ENCODE data around the gene ERC2. TPM values are rescaled to one million over a fixed set of nuclear protein-coding genes. Genes with fewer than 3 reads are reported as not detected.

Gene ERC2
- total RNA-seq, 1 donor from 2014 or later: 0.99 TPM

- Histone ChIP-seq H3K9me3 (replicated peaks) (no peaks in the 10 kb centered on the region), H3K27ac (replicated peaks) (no peak overlapping the region), H3K36me3 (no peaks in the 10 kb centered on the region), H3K27me3 (ENCODE audit: low read depth) (peaks cover 11% of the 10 kb centered on the region), H3K4me3 (no peak overlapping the region), H3K4me1 (no peaks in the 10 kb centered on the region)
- intact Hi-C loops (cut with micrococcal nuclease): no loop called here
- no peak for TF ChIP-seq CTCF (IDR thresholded peaks at IDR 0.05; ENCODE audit: borderline replicate concordance)
- DNase-seq: no peak
These were observed 220.2 kb downstream of the ERC2 start for GRCh38 chr3:56248021-56248420.

GRCh38 chr3:56238299-56238698, 230.0 kb downstream of the ERC2 start:
- H3K27ac ChIP-seq (replicated peaks): no peak overlapping the region
- intact Hi-C loops (cut with micrococcal nuclease): no loop called here
- TF ChIP-seq CTCF (IDR thresholded peaks at IDR 0.05; ENCODE audit: borderline replicate concordance): no peak

GRCh38 chr3:56233742-56234141, 234.5 kb downstream of the ERC2 start:
- Histone ChIP-seq H3K27ac (replicated peaks) (no peak overlapping the region), H3K27me3 (ENCODE audit: low read depth) (peaks cover 10% of the 10 kb centered on the region), H3K36me3 (no peaks in the 10 kb centered on the region), H3K9me3 (replicated peaks) (no peaks in the 10 kb centered on the region), H3K4me3 (no peak overlapping the region), H3K4me1 (no peaks in the 10 kb centered on the region)
- no peak for TF ChIP-seq CTCF (IDR thresholded peaks at IDR 0.05; ENCODE audit: borderline replicate concordance)
- no peak for DNase-seq
- intact Hi-C loops (cut with micrococcal nuclease): no loop called here

More at GRCh38 chr3:56238299-56238698, 230.0 kb downstream of the ERC2 start:
- Histone ChIP-seq H3K4me3 (no peak overlapping the region), H3K4me1 (no peaks in the 10 kb centered on the region), H3K27me3 (ENCODE audit: low read depth) (peaks cover 10% of the 10 kb centered on the region), H3K36me3 (no peaks in the 10 kb centered on the region), H3K9me3 (replicated peaks) (no peaks in the 10 kb centered on the region)
- DNase-seq: no peak

- no peak for DNase-seq
- intact Hi-C loops (cut with micrococcal nuclease): no loop called here
- Histone ChIP-seq H3K4me3 (no peak overlapping the region), H3K4me1 (no peaks in the 10 kb centered on the region), H3K36me3 (no peaks in the 10 kb centered on the region), H3K9me3 (replicated peaks) (no peaks in the 10 kb centered on the region), H3K27me3 (ENCODE audit: low read depth) (no peaks in the 10 kb centered on the region), H3K27ac (replicated peaks) (no peak overlapping the region)
- TF ChIP-seq CTCF (IDR thresholded peaks at IDR 0.05; ENCODE audit: borderline replicate concordance): no peak
These were observed 239.0 kb downstream of the ERC2 start for GRCh38 chr3:56229311-56229710.

GRCh38 chr3:56222866-56223265, 245.4 kb downstream of the ERC2 start:
- H3K27ac ChIP-seq (replicated peaks): no peak overlapping the region
- intact Hi-C loops (cut with micrococcal nuclease): no loop called here
- H3K36me3 ChIP-seq: no peaks in the 10 kb centered on the region
- H3K4me1 ChIP-seq: no peaks in the 10 kb centered on the region
- H3K27me3 ChIP-seq (ENCODE audit: low read depth): no peaks in the 10 kb centered on the region
- no peak for DNase-seq
- no peaks in the 10 kb centered on the region for H3K9me3 ChIP-seq (replicated peaks)
- H3K4me3 ChIP-seq: no peak overlapping the region
- TF ChIP-seq CTCF (IDR thresholded peaks at IDR 0.05; ENCODE audit: borderline replicate concordance): no peak
